HG02642 (cell line): ENCODE data around the gene PPP4C.
"Not testable (repeated sequence)": the region's sequence is repeated elsewhere in the genome, so short reads cannot be mapped to it uniquely, and the experiment has no call there.

Experiments used
- ATAC-seq: cut with Tn5 transposase; IDR thresholded peaks from one replicate; pipeline ENCODE4 v1.9.1; 2021; ENCODE audit warnings: mild to moderate bottlenecking; ENCODE audit not compliant: unreplicated experiment, poor library complexity

PPP4C gene

DNA sequence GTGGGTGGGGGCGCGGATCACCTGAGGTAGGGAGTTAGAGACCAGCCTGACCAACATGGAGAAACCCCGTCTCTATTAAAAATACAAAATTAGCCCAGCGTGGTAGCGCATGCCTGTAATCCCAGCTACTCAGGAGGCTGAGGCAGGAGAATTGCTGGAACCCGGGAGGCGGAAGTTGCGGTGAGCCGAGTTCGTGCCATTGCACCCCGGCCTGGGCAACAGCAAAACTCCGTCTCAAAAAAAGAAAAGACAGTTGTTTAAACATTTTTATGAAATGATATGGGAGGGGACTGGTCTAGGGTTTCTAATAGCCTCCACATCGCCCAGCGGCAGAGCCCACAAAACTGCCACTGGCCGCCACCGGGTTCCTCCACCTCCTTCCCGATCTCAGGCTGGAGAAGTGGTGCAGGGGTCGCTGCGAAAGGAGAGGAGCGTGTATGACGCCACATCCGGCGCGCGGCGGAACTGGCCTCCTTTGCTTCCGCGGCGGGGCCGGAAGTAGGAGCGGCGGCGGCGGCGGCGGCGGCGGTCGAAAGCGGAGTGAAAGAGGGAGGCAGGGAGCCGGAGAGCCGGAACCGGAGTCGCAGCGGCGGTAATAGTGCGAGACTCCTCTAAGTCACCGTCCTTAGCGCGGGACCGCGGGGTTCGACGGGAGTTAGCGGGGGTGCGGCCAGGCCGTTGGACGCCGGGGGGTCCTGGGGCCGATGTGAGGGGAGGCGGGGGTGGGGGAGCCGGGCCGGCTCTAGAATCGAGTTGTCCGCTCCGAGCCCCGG lies at the start of gene PPP4C:
Gene PPP4C (plus strand): TSS at position 492 of the 773 bp plus-strand sequence. CDS start 384 bp downstream, outside the sequence.
- peak; percentile 78 for ATAC-seq

DNA sequence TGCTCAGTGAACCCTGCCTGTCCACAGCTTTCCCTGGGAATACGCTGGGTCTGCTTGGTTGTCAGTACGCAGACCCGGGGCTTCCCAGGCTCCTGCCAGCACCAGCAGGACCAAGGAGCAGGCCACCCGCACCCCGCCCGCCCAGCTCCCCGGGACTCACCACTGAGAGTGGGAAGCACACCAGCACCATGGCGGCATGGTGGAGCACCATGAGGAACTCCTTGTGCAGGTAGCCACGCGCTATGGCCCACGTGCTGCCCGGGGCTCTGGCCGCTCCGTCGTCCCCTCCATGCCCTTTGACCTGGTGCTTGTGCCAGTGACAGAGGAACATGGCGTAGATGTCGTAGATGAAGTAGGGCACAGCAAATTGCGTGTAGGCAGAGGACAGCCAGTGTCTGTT lies 49.3 kb upstream of the PPP4C start:
- no peak for ATAC-seq

DNA sequence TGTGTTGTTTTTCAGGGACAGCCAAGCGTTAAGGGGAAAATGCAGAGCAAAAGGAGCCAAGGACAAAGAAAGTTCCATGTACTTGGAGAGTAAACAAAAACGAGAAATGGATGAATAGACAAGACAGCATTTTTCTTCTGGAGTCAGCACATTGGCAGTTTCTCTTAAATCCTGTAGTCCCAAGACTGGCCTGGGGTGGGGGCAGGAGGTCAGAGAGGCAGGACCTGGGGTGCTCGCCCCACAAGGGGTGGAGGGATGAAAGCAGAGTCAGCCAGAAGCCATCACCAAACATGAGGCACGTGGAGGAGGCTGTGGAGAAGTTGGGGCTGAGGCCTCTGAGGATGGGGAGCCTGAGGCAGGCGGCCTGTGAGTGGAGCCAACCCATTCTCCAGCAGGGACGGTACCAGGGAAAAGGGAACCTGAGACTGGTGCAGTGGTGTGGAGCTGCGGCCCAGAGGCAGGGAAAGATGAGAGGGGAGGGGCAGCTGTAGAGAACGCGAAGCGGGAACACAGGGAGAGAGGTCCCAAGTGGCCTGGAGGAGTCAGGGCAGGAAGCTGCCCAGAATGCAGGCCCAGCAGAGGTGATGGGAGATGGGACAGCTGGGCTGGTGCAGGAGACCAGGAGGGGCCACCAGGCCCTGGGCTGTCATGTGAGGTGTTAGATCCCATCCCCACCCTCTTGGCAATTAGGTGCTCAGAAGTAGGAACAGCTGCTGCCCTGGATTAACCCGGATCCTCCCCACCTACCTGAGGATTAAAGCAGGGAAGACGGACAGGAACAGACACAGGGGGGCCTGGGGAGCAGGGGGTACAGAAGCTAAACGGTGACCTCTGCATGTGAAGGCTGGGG lies 48.0 kb upstream of the PPP4C start:
- ATAC-seq = no peak

DNA sequence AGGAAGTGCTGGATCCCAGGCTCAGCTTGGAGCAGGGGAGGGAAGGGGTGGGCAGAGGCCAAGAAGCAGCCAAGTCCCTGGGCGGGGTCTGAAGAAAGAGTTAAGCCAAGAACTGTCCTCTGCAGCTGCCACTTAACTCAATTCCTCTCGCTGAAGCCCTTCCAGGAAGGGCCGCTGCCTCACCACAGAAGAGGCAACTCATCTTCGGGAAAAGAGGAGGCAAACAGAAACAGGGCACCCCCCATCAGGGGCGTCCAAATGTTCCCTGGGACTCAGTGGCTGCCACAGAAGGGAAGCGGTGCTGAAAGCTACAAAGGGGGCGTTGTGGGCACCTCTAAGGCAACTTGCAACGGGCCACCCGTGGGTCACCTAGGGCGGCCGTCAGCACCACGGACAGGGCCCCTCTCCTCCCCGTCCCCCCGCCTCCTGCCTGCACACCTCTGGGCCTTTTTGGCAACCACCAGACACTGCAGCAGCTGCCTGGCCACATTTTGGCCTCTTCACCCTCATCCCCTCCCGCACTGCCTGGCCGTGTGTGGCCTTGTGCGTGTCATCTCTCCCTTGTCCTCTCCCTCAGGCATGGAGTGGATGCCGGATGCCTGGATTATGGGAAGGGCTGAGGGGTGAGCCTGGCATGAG lies 47.2 kb upstream of the PPP4C start:
- no peak for ATAC-seq

DNA sequence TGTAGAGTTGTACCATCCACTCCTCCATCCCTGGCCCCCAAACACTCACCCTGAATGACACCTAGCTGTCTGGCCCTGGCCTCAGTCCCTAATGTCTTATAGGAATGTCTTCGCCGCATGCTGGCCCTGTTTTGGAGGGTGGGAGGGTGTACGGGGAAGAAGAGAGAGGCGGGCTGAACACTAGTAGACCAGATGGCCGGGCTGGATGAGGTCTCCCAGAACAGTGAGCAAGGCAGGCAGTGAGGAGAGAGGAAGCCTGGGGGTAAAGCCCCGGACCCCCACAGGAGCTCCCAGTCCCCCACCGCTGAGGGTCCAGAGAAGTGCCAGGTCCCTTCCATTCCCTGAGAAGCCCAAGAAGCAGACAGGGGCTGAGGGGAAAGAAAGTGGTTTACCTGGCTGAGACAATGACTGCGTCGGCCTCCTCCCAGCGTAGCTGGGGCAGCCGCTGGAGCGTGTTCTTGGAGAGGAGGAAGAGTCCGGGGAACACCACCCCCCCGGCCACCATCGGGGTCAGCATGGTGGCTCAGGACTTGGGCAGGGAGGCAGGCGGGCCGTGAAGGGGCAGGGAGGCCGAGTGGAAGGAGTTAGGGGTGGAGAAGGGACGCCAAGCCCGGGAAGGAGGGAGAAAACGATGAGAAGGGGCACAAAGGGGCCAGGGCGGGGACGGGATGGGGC lies 45.6 kb upstream of the PPP4C start:
- no peak for ATAC-seq

DNA sequence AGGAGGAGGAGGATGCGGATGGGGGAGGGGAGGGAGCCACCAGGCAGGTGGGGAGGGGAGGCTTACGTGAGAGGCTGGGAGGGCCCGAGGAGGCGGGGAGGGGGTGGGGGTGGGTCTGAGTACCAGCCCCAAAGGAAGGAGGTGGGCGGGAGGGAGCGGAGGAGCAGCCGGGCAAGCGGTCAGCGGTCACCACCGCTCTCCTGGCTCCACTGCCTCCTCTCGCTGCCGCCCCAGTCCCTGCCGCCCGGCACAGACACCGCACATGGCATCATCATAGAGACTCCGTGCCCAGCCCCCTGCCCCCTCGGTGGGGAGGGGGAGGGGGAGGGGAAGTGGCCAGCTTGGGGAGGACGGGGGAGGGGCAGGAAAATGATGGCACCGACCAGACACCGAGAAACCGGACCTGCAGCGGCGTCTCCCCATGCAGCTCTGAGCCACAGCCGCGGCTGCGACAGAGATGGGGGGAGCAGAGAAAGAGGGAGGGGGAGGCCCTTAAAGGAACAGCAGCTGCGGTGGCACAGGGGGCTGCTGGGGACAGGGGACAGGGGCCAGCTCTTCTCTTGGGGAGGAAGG lies 44.9 kb upstream of the PPP4C start, which contains the start of gene TLCD3B:
Gene TLCD3B (minus strand): TSS at position 431 of the 573 bp plus-strand sequence. CDS start 744 bp downstream, outside the sequence.
- no peak for ATAC-seq

DNA sequence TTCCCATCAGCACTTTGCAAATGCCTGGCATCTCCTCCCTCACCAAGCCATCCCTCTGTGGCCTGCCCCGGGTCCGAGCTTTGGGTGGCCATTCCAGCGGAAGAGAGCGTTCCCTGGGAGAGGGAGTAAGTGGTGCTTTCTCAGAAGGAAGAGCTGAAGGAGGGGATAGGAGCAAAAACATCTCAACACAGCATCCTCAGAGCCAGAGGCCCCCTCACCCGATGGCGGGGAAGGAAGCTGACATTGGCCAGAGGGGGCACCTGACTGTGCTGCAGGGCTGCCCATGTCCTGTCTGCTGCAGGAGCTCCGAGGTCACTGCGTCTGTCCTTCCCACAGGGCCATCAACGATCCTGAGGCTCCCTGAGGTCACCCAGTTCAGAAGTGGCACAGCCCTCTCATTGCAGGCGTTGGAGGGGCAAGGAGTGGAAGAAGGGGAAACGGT lies 44.3 kb upstream of the PPP4C start:
- no peak for ATAC-seq

DNA sequence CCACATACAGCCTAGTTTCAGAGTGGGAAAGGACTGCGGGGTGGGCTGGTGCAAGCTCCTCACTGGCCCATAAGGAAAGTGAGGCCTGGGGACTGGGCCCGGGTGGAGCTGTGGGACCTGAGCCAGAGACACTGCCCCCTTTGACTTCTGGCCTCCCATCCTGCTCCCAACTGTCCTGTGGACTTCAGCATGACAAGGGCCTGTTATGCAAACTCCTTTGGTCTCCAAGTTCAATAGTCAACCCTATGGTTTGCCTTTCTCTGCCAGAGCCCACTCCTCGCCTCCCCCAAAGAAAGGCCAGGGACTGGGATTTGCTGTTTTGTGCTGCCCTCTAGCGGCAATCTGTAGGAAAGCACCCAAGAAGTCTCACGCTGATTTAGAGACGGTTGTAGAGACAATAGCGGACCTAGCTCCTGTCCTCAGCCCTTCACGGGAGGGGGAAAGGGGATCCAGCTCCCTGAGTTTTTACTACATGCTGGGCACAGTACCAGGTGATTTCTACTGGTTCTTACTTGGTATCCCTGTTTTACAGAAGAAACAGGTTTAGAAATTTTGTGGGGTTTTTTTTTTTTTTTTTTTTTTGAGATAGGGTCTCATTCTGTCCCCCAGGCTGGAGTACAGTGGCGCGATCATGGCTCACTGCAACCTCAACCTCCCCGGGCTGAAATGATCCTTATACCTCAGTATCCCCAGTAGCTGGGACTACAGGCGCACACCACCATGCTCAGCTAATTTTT lies 43.5 kb upstream of the PPP4C start:
- ATAC-seq = no peak

DNA sequence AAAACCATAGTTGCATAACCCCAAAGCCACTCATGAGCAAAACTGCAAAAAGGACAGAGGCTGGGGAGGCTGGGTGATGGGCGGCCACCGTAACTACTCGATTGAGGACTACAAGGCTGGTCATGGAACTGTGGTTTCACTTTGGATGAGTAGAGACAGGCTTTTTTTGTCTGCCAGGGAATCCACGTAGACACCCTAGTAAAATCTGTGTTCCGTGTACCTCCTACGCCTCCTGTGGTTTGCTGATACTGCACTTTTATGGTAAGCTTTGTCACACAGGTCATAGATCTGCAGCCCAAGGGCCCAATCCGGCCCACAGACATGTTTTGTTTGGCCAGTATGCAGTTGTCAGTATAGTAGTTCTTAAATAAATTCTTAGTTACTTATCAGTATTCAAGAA lies 42.5 kb upstream of the PPP4C start:
- ATAC-seq = no peak

DNA sequence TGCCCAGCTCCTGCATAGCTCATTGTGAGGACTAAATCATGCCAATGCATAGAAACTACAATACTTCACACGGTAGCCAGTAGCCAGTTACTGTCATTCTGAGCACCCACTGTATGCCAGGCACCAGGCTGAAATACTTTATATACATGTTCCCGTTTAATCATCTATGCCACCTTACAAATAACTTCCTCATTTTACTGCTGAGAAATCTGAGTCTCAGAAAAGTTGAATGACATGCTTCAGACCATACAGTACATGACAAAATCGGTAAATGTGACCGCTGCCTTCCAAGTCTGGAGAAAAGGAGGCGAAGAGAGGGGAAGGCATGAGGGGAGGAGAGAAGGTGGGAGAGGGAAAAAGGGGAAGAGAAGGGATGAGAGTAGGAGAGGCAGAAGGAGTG lies 35.6 kb upstream of the PPP4C start:
- ATAC-seq = no peak

DNA sequence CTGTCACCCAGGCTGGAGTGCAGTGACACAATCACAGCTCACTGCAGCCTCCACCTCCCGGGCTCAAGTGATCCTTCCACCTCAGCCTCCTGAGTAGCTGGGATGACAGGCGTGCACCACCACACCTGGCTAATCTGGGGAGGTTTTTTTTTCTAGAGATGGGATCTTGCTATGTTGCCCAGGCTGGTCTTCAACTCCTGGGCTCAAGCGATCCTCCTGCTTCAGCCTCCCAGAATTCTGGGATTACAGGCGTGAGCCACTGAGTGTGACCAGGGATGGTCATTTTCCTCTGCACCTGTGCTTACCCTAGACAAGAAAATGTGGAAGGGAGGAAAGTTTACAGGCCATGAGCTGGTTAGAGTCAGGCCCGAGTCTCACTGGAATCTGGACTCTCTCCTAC lies 35.1 kb upstream of the PPP4C start:
- not testable (repeated sequence) for ATAC-seq

DNA sequence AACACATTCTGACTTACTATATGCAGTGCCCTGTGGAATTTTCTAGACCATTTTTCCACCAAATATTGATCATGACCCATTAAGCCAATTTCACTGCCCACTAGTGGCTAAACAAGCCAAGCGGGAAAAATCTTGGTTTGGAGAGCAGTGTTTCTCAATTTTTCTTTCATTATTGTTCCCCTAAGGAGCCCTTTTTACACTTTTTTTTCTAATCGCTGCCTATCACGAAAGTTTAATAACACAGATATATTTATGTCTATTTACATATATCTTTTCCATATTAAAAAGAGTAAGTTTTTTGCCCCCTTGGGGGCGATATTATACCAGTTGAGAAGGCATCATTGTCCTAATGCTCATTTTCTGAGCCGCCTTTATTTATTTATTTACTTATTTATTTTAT lies 34.0 kb upstream of the PPP4C start:
- ATAC-seq = no peak

DNA sequence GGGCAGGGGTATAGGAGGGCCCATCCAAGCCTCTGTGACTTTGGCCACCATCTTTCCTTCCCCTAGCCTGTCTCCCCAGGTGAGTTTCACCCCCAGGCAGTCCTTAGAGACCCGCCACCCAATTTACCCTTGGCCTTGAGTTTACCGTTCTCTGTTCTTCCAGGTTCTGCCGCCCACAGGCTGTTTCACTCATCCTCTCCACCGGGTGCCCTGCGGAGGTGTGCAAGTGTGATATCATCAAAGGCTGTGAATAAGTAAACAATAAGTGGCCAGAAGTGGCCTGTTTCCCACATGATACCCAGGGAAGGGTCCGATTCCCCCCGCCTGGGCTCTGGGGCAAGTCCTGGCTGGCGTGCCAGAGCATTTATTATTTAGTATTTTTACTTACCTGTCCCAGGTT lies 29.6 kb upstream of the PPP4C start:
- no peak for ATAC-seq

DNA sequence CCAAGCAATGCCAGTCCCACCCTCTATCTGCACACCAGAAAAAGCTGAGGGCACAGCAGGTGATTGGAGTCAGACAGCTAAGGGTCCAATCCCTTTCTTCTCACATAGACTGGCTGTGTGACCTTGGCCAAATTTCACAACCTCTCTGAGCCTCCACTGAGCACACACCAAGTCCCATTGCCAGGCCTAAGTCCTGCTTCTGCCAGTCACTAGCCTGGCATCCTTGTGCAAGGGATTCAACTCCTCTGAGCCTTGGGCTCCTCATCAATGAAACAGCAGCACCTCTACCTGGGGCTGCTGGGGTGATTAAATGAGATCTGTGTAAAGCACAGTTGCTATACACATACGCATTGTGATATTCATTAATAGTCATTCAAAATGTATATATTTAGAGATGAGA lies 29.2 kb upstream of the PPP4C start:
- no peak for ATAC-seq

DNA sequence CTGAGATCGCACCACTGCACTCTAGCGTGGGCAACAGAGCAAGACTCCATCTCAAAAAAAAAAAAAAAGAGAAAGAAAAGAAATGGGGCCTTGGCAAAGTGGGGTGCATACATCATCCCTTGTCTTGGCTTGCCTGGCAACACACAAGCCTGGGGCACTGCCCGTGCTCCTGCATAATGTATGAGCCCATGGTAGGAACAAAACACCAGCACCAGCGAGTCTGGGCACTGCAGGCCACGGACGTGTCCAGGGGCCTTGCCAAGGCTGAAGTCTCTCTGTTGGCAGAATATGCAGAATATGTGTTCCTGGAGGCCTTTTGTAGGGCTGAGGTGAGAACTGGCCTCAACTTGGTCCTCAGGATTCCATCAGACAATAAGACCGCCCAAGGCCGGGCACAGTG lies 25.9 kb upstream of the PPP4C start:
- no peak for ATAC-seq

DNA sequence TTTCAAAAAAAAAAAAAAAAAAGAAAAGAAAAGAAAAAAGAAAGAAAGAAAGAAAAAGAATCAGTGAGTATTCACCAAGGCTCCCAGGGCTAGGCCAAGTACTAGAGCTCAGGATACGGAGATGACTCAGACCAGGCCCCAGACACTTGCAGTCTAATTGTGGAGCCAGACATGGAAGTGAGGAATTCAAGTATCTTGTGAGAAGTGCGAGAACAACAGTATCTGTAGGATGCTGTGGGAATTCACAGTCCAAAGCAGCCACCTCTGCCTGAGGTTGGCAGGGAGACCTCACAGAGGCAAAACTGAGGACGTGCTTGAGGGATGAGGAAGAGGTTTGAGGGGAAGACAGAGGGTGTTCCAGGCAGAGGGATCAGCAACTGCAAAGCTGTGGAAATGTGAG lies 24.3 kb upstream of the PPP4C start:
- no peak for ATAC-seq

DNA sequence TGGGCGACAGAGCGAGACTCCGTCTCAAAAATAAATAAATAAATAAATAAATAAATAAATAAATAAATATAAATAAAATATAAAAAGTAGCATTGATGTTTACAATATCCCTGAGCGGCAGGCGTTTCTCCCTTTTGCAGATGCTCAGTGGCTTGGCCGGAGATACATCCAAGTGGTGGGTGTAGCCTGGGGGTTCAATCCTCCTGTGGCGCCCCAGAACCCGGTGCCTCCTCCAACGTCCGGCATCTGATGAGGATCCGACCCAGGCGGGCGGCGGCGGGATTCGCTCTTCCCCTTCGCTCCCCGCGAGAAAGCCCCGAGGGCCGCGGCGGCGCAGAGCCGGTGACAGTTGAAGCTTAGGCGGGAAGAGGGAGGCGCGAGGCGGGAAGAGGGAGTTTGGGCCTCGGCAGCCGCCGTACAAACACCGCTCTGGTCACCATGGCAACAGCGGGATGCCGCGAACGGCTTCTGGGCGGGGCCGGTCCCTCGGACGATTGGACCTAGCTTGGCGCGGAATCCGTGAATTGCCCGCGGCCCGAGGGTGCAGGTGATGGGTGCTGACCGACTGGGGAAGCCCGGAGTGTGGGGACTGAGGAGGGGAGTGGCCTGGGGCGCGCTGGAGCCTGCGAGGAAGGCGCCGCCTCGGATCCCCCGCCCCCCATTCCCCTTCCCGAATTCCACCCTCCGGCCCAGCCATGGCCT lies 23.0 kb upstream of the PPP4C start:
- peak; percentile 83 for ATAC-seq

DNA sequence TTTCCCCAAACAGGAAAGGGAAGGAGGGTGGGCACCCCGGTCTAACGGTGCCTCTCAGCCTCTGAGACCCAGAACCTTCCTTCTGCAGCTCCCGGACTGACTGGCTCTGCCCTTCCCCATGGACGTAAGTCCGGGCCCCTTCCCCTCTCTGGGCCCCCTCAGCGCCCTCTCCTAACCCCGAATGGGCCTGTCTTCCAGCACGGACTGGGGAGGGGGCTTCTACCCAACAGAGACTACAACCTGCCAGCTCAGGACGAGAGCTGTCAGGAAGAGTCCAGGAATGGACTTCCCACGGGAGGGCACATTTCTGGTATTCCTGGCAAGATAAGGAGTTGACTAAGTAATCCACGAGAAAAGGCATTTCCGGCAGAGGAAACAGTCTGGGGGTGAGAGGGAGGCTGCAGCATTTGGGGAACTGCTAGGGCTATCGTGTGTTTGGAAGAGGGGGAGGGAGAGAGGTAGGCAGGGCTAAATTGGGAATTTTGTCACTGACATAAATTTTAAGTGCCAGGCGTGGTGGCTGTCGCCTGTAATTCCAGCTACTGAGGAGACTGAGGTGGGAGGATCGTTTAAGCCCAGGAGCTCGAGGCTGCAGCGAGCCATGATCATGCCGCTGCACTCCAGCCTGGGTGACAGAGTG lies 22.3 kb upstream of the PPP4C start:
- ATAC-seq = peak; percentile 15
